HEK293T (cell line): Measurements from ENCODE around the gene TMA7.

Experiments
- ARNT ChIP-seq: fragments of 450-650 bp; IDR thresholded peaks from 2 replicates; pipeline ENCODE4 v1.6.1; 2017; ENCODE audit warnings: mild to moderate bottlenecking
- ELF4 ChIP-seq: fragments of 450-650 bp; IDR thresholded peaks from 2 replicates; pipeline ENCODE4 v1.6.1; 2017; ENCODE audit warnings: antibody characterized with exemption
- FOXA1 ChIP-seq: fragments of 450-650 bp; IDR thresholded peaks from 2 replicates; pipeline ENCODE4 v1.6.1; 2016; ENCODE audit warnings: mild to moderate bottlenecking
- FOXM1 ChIP-seq: fragments of 450-650 bp; IDR thresholded peaks from 2 replicates; pipeline ENCODE4 v1.6.1; 2017; ENCODE audit warnings: mild to moderate bottlenecking, borderline replicate concordance
- TARDBP ChIP-seq: fragments of 450-650 bp; IDR thresholded peaks from 2 replicates; pipeline ENCODE4 v1.6.1; 2016

DNA sequence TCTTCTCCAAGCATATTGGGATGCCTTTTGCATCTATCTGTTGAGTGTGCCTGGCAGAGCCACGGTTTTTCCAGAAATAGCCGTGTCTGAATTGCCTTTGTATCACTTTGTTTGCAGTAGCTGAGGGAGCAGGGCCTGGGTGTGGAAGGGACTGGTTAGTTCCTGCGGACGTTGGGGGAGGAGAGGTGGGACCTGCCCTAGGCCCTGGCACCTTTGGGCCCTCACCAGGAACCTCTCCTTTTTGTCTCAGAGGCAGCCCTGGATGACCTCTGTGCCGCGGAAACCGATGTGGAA lies 25.1 kb downstream of the TMA7 start:
- TF ChIP-seq ELF4: no peak
- TF ChIP-seq ARNT: no peak
- no peak for TF ChIP-seq FOXM1
- no peak for TF ChIP-seq FOXA1
- no peak for TF ChIP-seq TARDBP
